Panc1 (cell line): ENCODE measurements around the gene FLVCR2. TPM values are rescaled to one million over a fixed set of nuclear protein-coding genes. Genes with fewer than 3 reads are reported as not detected.

ENCODE experiments used
- ATAC-seq: fragments of 200-7000 bp; cut with Tn5 transposase; 2 replicates; pipeline ENCODE4 v1.9.1; 2020; ENCODE audit warnings: mild to moderate bottlenecking, moderate library complexity
- BruUV-seq: library from RNA; stranded (reverse); fragments of 400-500 nt; replicated peaks from 2 replicates; lab custom pipeline; 2021; lab: Mats Ljungman, UMichigan
- CTCF ChIA-PET: fragments of 300-600 bp; sonication (Branson Sonifier 250); formaldehyde crosslinking; loops from one replicate; lab custom pipeline; 2022; ENCODE audit warnings: antibody characterized with exemption; lab: Charles Lee
- POLR2A ChIA-PET: fragments of 300-600 bp; sonication (Branson Sonifier 250); formaldehyde crosslinking; loops from one replicate; lab custom pipeline; 2022; ENCODE audit warnings: antibody characterized with exemption; lab: Charles Lee
- DNase-seq: peaks from one replicate; pipeline ENCODE4 v3.0.0-alpha.2; 2010; ENCODE audit warnings: low read depth, low spot score
- H3K27ac ChIP-seq: 2 replicates; pipeline ENCODE4 v1.5.1; 2011; ENCODE audit warnings: mild to moderate bottlenecking, low read length, inconsistent platforms
- H3K27me3 ChIP-seq: fragments of 200-500 bp; sonication (Bioruptor generic); 2 replicates; pipeline ENCODE4 v1.6.0; 2014; ENCODE audit warnings: low read length, inconsistent platforms; ENCODE audit not compliant: control insufficient read depth, insufficient read depth
- H3K36me3 ChIP-seq: fragments of 200-500 bp; sonication (Bioruptor generic); 2 replicates; pipeline ENCODE4 v1.5.1; 2014; ENCODE audit warnings: inconsistent platforms, mild to moderate bottlenecking, low read length, moderate library complexity; ENCODE audit not compliant: control insufficient read depth, insufficient read depth
- H3K4me1 ChIP-seq: 2 replicates; pipeline ENCODE4 v1.5.1; 2011; ENCODE audit warnings: inconsistent platforms, mild to moderate bottlenecking, low read length, moderate library complexity; ENCODE audit not compliant: control insufficient read depth, insufficient read depth
- H3K4me3 ChIP-seq, 2 experiments: 2 replicates each; pipeline ENCODE4 v1.5.1; 2011 to 2012; ENCODE audit warnings: low read depth in 2 of 2, low read length in 2 of 2, mild to moderate bottlenecking in 2 of 2, inconsistent platforms in 1 of 2, moderate library complexity in 1 of 2
- H3K9me3 ChIP-seq: fragments of 200-500 bp; sonication (Bioruptor generic); 2 replicates; pipeline ENCODE4 v1.5.1; 2014; ENCODE audit warnings: low read depth, mild to moderate bottlenecking, inconsistent platforms, low read length, moderate library complexity; ENCODE audit not compliant: control insufficient read depth, insufficient read depth
- CTCF ChIP-seq: fragments of 450-650 bp; IDR thresholded peaks from 2 replicates; pipeline ENCODE4 v1.5.1; 2017; ENCODE audit warnings: mild to moderate bottlenecking
- POLR2AphosphoS5 ChIP-seq: IDR thresholded peaks from 2 replicates; pipeline ENCODE4 v1.6.1; 2012; ENCODE audit warnings: mild to moderate bottlenecking, low read depth, low read length, moderate library complexity
- REST ChIP-seq, 2 experiments: IDR thresholded peaks; 2 replicates each; pipeline ENCODE4 v1.6.1; 2011 to 2012; ENCODE audit warnings: low read depth in 2 of 2, control low read depth in 1 of 2, low read length in 1 of 2, mild to moderate bottlenecking in 1 of 2, moderate library complexity in 1 of 2; ENCODE audit not compliant: insufficient read depth in 1 of 2
- SIN3A ChIP-seq: IDR thresholded peaks from 2 replicates; pipeline ENCODE4 v1.6.1; 2012; ENCODE audit warnings: low read depth, mild to moderate bottlenecking, low read length, moderate library complexity, borderline replicate concordance; ENCODE audit not compliant: insufficient read depth
- TCF7L2 ChIP-seq: IDR thresholded peaks from 2 replicates; pipeline ENCODE4 v1.6.1; 2011; ENCODE audit warnings: mild to moderate bottlenecking, low read depth, low read length, inconsistent platforms
- in situ Hi-C: cut with HindIII; loops from 2 replicates; pipeline ENCODE4 v1.10.0; 2016; ENCODE audit warnings: low sequenced_read_pairs, low pct_unique_long_range_greater_than_20kb
- intact Hi-C: fragments of 100-400 bp; cut with micrococcal nuclease; formaldehyde crosslinking; loops from one replicate; pipeline ENCODE4 v1.10.0; 2022; ENCODE audit not compliant: unreplicated experiment
- total RNA-seq: library from RNA; stranded (reverse); gene quantifications from one replicate; pipeline ENCODE4 v1.2.1, GENCODE V29; 2021; ENCODE audit not compliant: unreplicated experiment

Gene FLVCR2
- total RNA-seq, 1 experiment from 2014 or later = 9.7 TPM

- BruUV-seq = no TSS peak
- H3K9me3 ChIP-seq = no peaks in the 10 kb centered on the region
- H3K27me3 ChIP-seq = no peaks in the 10 kb centered on the region
- H3K27ac ChIP-seq = no peak overlapping the region
- TF ChIP-seq TCF7L2 (no peak), CTCF (no peak), SIN3A (no peak), REST (IDR thresholded peaks at IDR 0.05; ENCODE audit: insufficient read depth in 1 of 2, low read depth in 2 of 2, low read length in 1 of 2) (no peak), POLR2AphosphoS5 (no peak)
- POLR2A ChIA-PET = no interaction called here
- intact Hi-C loops = no loop called here
- DNase-seq (no peak), ATAC-seq (no peak)
- no peaks in the 10 kb centered on the region for H3K36me3 ChIP-seq
- peaks cover 11% of the 10 kb centered on the region for H3K4me1 ChIP-seq
- CTCF ChIA-PET = no interaction called here
- in situ Hi-C loops = no loop called here
- H3K4me3 ChIP-seq = no peak overlapping the region
These were observed 39.3 kb upstream of the FLVCR2 start for GRCh38 chr14:75539162-75539560.

GRCh38 chr14:75539561-75540478 lies 38.6 kb upstream of the FLVCR2 start:
- ChIA-PET POLR2A (no interaction called here), CTCF (no interaction called here)
- intact Hi-C loops (no loop called here), in situ Hi-C loops (no loop called here)
- no peaks in the 10 kb centered on the region for H3K27me3 ChIP-seq
- BruUV-seq = no TSS peak
- DNase-seq (no peak), ATAC-seq (no peak)
- TF ChIP-seq REST (IDR thresholded peaks at IDR 0.05; ENCODE audit: insufficient read depth in 1 of 2, low read depth in 2 of 2, low read length in 1 of 2) (no peak), CTCF (no peak), SIN3A (no peak), POLR2AphosphoS5 (no peak), TCF7L2 (no peak)
- H3K4me1 ChIP-seq = peaks cover 11% of the 10 kb centered on the region
- no peak overlapping the region for H3K27ac ChIP-seq
- H3K36me3 ChIP-seq = no peaks in the 10 kb centered on the region
- no peaks in the 10 kb centered on the region for H3K9me3 ChIP-seq
- H3K4me3 ChIP-seq = no peak overlapping the region
